Stimulated activated CD4-positive, alpha-beta T cell treated with anti-CD3 and anti-CD28 coated beads, Interleukin-1b, Interleukin-23, amount 100 ng/mL, for 1 hour (primary cell): ENCODE results near the gene LRRN2.
"Not testable (repeated sequence)": the region's sequence is repeated elsewhere in the genome, so short reads cannot be mapped to it uniquely, and the experiment has no call there.

Experiments used
- DNase-seq, 2 donors: peaks; one replicate each; pipeline ENCODE4 v3.0.0-alpha.2; 2020; ENCODE audit warnings: low read depth in 2 of 2

LRRN2 gene

GRCh38 chr1:204575221-204576190, 110.0 kb downstream of the LRRN2 start:
- DNase-seq = no peak

- DNase-seq = no peak
These were observed 110.7 kb downstream of the LRRN2 start for GRCh38 chr1:204574865-204575163.

GRCh38 chr1:204574016-204574864, 111.3 kb downstream of the LRRN2 start:
- no peak for DNase-seq

- DNase-seq = no peak
These were observed 112.3 kb downstream of the LRRN2 start for GRCh38 chr1:204572923-204573922.

GRCh38 chr1:204571631-204572030, 113.9 kb downstream of the LRRN2 start:
- DNase-seq = no peak

GRCh38 chr1:204571128-204571527, 114.4 kb downstream of the LRRN2 start:
- no peak for DNase-seq

GRCh38 chr1:204570021-204570420, 115.5 kb downstream of the LRRN2 start:
- DNase-seq = not testable (repeated sequence)

GRCh38 chr1:204569478-204569877, 116.1 kb downstream of the LRRN2 start:
- DNase-seq = no peak

- DNase-seq = no peak
These were observed 116.8 kb downstream of the LRRN2 start for GRCh38 chr1:204568576-204569315.
